Neural progenitor cell (in vitro differentiated cells): ENCODE results near the gene PRDM16. TPM values are rescaled to one million over a fixed set of nuclear protein-coding genes. Genes with fewer than 3 reads are reported as not detected.

ENCODE experiments used
- DNase-seq: peaks from one replicate; pipeline ENCODE4 v3.0.0-alpha.2; 2016; ENCODE audit warnings: low spot score
- H2AFZ ChIP-seq: fragments of 200-600 bp; sonication (generic); replicated peaks from 2 replicates; pipeline ENCODE4 v1.6.1; 2016; ENCODE audit warnings: antibody characterized with exemption
- H3F3A ChIP-seq: fragments of 200-600 bp; sonication (generic); 2 replicates; pipeline ENCODE4 v1.6.1; 2016; ENCODE audit warnings: antibody characterized with exemption, low read depth
- H3K27ac ChIP-seq: fragments of 200-600 bp; sonication (generic); 2 replicates; pipeline ENCODE4 v1.5.1; 2016; ENCODE audit warnings: mild to moderate bottlenecking
- H3K27me3 ChIP-seq: fragments of 200-600 bp; sonication (generic); 2 replicates; pipeline ENCODE4 v1.6.1; 2016; ENCODE audit warnings: mild to moderate bottlenecking, moderate library complexity
- H3K36me3 ChIP-seq: fragments of 200-600 bp; sonication (generic); 2 replicates; pipeline ENCODE4 v1.5.1; 2016
- H3K4me1 ChIP-seq: fragments of 200-600 bp; sonication (generic); 2 replicates; pipeline ENCODE4 v1.6.1; 2016; ENCODE audit warnings: mixed run types
- H3K4me2 ChIP-seq: fragments of 200-600 bp; sonication (generic); 2 replicates; pipeline ENCODE4 v1.6.1; 2016
- H3K4me3 ChIP-seq: fragments of 200-600 bp; sonication (generic); 2 replicates; pipeline ENCODE4 v1.5.1; 2016
- H3K79me2 ChIP-seq: fragments of 200-600 bp; sonication (generic); 2 replicates; pipeline ENCODE4 v1.6.1; 2016; ENCODE audit warnings: low read depth
- H3K9ac ChIP-seq: fragments of 200-600 bp; sonication (generic); 2 replicates; pipeline ENCODE4 v1.6.1; 2016
- H3K9me3 ChIP-seq: fragments of 200-600 bp; sonication (generic); 2 replicates; pipeline ENCODE4 v1.5.1; 2016; ENCODE audit warnings: low read depth
- H4K20me1 ChIP-seq: fragments of 200-600 bp; sonication (generic); 2 replicates; pipeline ENCODE4 v1.6.1; 2016; ENCODE audit warnings: low read depth
- H3K27ac Mint-ChIP-seq: 3 replicates; pipeline ENCODE4 v1.8.0; 2021; ENCODE audit warnings: mixed read lengths
- H3K27me3 Mint-ChIP-seq: 2 replicates; pipeline ENCODE4 v1.8.0; 2022; ENCODE audit warnings: low read depth, mild to moderate bottlenecking, inconsistent platforms, moderate library complexity, mixed read lengths; ENCODE audit not compliant: insufficient read depth
- H3K36me3 Mint-ChIP-seq: 3 replicates; pipeline ENCODE4 v1.8.0; 2021; ENCODE audit warnings: mixed read lengths
- H3K4me1 Mint-ChIP-seq: 3 replicates; pipeline ENCODE4 v1.8.0; 2021; ENCODE audit warnings: mixed read lengths
- H3K4me3 Mint-ChIP-seq: 3 replicates; pipeline ENCODE4 v1.8.0; 2021; ENCODE audit warnings: mild to moderate bottlenecking, moderate library complexity, mixed read lengths
- H3K9me3 Mint-ChIP-seq: 3 replicates; pipeline ENCODE4 v1.8.0; 2020; ENCODE audit warnings: mixed read lengths
- EZH2 ChIP-seq: fragments of 200-600 bp; sonication (generic); IDR thresholded peaks from 2 replicates; pipeline ENCODE4 v1.6.1; 2017; ENCODE audit warnings: antibody characterized with exemption, mild to moderate bottlenecking, moderate library complexity
- EZH2phosphoT487 ChIP-seq: fragments of 200-600 bp; sonication (generic); IDR thresholded peaks from 2 replicates; pipeline ENCODE4 v1.6.1; 2017; ENCODE audit warnings: antibody characterized with exemption
- total RNA-seq: library from RNA; depleted of rRNA; stranded (reverse); fragments of >200 nt; gene quantifications from 2 replicates; pipeline ENCODE4 v1.2.3, GENCODE V29; 2015; ENCODE audit warnings: low replicate concordance
- TF ChIP-seq, protein P1 (sequence below): fragments of 200-600 bp; sonication (generic); IDR thresholded peaks from 2 replicates; pipeline ENCODE4 v1.5.1; 2017; ENCODE audit warnings: antibody characterized with exemption, mild to moderate bottlenecking

The PRDM16 gene
- total RNA-seq, 1 donor from 2014 or later, result 1.9 TPM

DNA sequence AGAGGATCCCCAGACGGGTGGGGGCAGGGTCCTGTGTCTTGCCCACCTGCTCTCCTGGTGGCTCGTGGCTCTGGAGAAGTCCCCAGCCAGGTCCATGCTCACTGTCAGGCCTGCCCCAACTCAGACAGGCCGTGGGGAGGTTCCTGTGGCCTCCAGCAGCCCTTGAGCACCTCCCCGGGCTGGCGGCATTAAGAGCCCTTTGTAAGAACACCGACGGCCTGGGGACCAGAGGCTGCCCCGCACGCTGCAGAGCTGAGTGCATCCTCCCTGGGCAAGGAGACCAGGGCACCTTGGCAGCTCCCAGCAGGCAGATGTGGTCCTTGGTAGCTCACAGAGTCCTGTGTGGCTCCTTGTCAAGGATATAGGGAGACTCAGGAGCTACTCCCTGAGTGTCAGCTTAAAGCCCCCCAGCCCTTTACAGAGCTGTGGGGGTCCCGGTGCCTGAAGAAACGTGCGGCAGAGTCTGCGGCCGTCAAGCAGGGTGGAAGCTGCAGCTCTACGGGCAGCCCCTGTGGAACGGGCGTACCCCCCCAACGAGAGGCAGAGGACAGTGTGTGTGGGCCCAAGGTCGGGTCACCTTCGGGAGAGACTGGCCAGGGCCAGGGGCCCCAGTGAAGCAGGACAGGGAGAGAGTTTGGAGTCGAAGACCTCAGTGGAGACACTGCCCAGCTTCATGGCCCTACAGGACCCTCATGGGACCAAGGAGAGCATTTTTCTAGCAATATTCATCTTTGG, 118.6 kb downstream of the PRDM16 start:
- no peaks in the 10 kb centered on the region for H3K9me3 Mint-ChIP-seq
- Histone ChIP-seq H3F3A (no peaks in the 10 kb centered on the region), H3K27ac (no peak overlapping the region), H3K79me2 (no peaks in the 10 kb centered on the region), H3K4me2 (no peak overlapping the region), H3K4me3 (no peak overlapping the region), H2AFZ (no peak overlapping the region), H3K4me1 (peaks cover 16% of the 10 kb centered on the region), H3K36me3 (no peaks in the 10 kb centered on the region), H3K27me3 (no peaks in the 10 kb centered on the region), H3K9ac (no peak overlapping the region), H4K20me1 (no peaks in the 10 kb centered on the region), H3K9me3 (no peaks in the 10 kb centered on the region)
- DNase-seq, result no peak
- peaks cover 6% of the 10 kb centered on the region for H3K27me3 Mint-ChIP-seq
- TF ChIP-seq EZH2phosphoT487, result no peak
- no peak for TF ChIP-seq EZH2
- TF ChIP-seq, protein P1, sequence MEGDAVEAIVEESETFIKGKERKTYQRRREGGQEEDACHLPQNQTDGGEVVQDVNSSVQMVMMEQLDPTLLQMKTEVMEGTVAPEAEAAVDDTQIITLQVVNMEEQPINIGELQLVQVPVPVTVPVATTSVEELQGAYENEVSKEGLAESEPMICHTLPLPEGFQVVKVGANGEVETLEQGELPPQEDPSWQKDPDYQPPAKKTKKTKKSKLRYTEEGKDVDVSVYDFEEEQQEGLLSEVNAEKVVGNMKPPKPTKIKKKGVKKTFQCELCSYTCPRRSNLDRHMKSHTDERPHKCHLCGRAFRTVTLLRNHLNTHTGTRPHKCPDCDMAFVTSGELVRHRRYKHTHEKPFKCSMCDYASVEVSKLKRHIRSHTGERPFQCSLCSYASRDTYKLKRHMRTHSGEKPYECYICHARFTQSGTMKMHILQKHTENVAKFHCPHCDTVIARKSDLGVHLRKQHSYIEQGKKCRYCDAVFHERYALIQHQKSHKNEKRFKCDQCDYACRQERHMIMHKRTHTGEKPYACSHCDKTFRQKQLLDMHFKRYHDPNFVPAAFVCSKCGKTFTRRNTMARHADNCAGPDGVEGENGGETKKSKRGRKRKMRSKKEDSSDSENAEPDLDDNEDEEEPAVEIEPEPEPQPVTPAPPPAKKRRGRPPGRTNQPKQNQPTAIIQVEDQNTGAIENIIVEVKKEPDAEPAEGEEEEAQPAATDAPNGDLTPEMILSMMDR, result no peak
- peaks cover 57% of the 10 kb centered on the region for H3K4me1 Mint-ChIP-seq
- peaks cover 3% of the 10 kb centered on the region for H3K36me3 Mint-ChIP-seq
- peak overlapping the region; percentile 85 for H3K27ac Mint-ChIP-seq
- no peak overlapping the region for H3K4me3 Mint-ChIP-seq

DNA sequence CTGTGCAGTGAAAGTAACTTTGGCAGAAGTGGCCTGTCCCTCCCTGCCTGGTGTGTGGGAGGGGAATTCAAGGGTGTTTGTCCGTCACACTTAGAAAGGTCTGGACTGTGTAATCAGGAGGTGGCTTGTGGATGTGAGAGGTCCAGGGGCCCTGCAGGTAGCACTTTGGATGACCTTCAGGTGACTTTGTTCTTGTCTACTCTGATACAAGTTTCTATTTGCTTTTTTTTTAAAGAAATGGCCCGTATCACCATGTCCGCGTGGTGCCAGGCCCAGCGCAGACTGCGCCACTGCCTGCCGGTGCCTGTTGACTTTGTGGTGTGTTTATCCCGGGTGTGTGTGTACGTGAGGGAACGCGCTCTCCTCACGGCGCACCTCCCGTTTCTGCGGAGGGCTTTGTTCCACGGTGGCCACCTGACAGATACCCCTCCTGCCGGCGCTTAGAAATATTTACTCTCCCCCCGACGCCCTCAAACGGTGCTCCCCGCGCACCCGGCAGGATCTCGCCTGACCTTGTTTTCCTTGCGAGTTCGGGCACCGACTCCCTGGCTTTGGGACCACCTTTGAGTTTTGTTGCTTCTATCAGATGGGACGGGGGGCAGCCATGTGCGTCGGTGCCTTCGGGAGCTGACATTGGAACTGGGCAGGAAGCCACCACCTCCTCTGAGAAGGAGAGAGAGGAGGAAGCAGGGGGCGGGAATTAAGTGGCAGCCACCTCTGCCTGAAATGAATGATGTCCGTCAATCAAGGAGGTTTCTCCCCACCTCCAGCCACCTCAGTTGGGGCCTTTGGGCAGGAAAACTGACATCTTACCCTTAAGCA, 119.4 kb downstream of the PRDM16 start:
- DNase-seq, result no peak
- Mint-ChIP-seq H3K27ac (peak overlapping the region; percentile 85), H3K27me3 (peaks cover 8% of the 10 kb centered on the region), H3K4me1 (peaks cover 51% of the 10 kb centered on the region), H3K9me3 (no peaks in the 10 kb centered on the region), H3K36me3 (peaks cover 6% of the 10 kb centered on the region), H3K4me3 (no peak overlapping the region)
- Histone ChIP-seq H3K79me2 (no peaks in the 10 kb centered on the region), H3K9ac (no peak overlapping the region), H3K27ac (no peak overlapping the region), H2AFZ (no peak overlapping the region), H3K4me1 (peaks cover 12% of the 10 kb centered on the region), H3K9me3 (no peaks in the 10 kb centered on the region), H3K36me3 (no peaks in the 10 kb centered on the region), H4K20me1 (no peaks in the 10 kb centered on the region), H3K4me2 (no peak overlapping the region), H3K4me3 (no peak overlapping the region), H3K27me3 (no peaks in the 10 kb centered on the region), H3F3A (no peaks in the 10 kb centered on the region)
- TF ChIP-seq EZH2phosphoT487 (no peak), EZH2 (no peak)
- TF ChIP-seq, protein P1, result no peak

DNA sequence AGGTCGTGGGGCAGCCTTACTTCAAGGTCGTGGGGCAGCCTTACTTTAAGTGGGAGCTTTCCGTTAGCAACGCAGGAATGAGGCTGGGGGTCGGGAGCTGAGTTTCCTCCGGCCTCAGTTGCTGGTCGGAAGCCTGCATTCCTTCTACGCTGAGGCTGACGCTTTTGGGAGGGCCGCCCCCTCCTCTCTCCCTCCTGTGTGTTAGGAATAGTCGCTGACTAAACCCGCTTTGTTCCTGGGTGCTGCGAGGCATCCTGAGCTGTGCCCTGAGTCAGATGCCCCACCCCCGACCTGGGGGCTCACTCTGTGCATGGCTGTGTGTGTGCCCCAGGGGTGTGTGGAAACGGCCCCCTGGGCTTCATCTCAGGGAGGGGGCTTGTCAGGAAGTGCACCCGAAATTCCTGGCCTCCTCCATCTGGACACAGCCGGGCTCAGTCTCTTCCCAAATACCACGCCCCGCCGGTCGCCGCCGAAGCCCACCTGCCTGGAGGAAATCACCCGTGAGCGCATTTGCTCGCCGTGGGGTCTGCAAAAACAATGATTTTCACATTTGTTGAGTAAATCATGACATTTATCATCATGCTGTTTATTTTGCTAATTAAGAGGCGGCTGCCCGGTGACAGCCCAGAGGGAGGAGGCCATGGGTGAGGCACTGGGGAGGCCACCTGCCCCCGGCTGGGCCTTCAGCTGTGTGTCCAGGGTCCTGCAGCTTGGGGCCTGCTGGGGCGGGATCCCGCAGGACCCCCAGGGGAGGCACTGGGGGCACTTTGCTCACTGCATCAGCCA, 121.4 kb downstream of the PRDM16 start:
- H3F3A ChIP-seq, result no peaks in the 10 kb centered on the region
- H3K36me3 ChIP-seq, result no peaks in the 10 kb centered on the region
- H3K27me3 Mint-ChIP-seq, result peaks cover 12% of the 10 kb centered on the region
- H3K4me2 ChIP-seq, result no peak overlapping the region
- no peak overlapping the region for H3K4me3 Mint-ChIP-seq
- H3K4me3 ChIP-seq, result no peak overlapping the region
- peaks cover 38% of the 10 kb centered on the region for H3K4me1 Mint-ChIP-seq
- H4K20me1 ChIP-seq, result no peaks in the 10 kb centered on the region
- H2AFZ ChIP-seq, result no peak overlapping the region
- no peak overlapping the region for H3K9ac ChIP-seq
- peak overlapping the region; percentile 53 for H3K27ac Mint-ChIP-seq
- no peak overlapping the region for H3K27ac ChIP-seq
- H3K9me3 ChIP-seq, result no peaks in the 10 kb centered on the region
- H3K4me1 ChIP-seq, result peaks cover 2% of the 10 kb centered on the region
- no peaks in the 10 kb centered on the region for H3K9me3 Mint-ChIP-seq
- TF ChIP-seq, protein P1, result no peak
- H3K36me3 Mint-ChIP-seq, result peaks cover 6% of the 10 kb centered on the region
- H3K27me3 ChIP-seq, result no peaks in the 10 kb centered on the region
- H3K79me2 ChIP-seq, result no peaks in the 10 kb centered on the region
- peak; percentile 36 for DNase-seq
